Measurements from ENCODE around the gene NAGPA.
A peak's percentile ranks its signal among the peaks of the same experiment; 100 is the strongest.

- TF ChIP-seq POLR2A (IDR thresholded peaks at IDR 0.05): no peak
- TF ChIP-seq CTCF (IDR thresholded peaks at IDR 0.05 in 4 of 5, conservative IDR thresholded peaks at IDR 0.05 in 1 of 5): peak in 1 of 5 experiments; percentile 23
These were observed at the start of gene NAGPA for GRCh38 chr16:5033256-5034166.

Measured in gastrocnemius medialis (tissue), 4 donors.